ENCODE results near the gene AUTS2.

The AUTS2 gene

DNA sequence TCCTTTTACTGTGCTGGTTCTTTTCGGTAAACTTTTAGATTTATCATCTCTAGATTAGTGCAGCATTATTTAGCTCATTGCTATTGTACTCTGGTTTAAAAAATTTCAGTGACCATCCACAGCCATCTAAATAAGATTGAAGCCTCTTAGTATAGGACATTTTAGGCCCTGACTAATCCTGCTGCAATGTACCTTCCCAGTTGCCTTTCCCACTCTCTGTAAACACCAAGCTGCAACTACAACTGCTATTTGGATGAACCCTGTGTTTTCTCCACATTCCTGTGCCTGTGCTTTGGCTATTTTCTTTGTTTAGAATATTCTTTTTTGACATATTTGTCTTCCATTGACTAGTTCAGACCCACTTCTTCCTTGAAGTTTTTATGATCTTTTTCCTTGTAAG is 314.6 kb downstream of the AUTS2 start:
- no peak for DNase-seq

GRCh38 chr7:69919426-69920111 is 321.3 kb downstream of the AUTS2 start:
- no peak for DNase-seq

DNA sequence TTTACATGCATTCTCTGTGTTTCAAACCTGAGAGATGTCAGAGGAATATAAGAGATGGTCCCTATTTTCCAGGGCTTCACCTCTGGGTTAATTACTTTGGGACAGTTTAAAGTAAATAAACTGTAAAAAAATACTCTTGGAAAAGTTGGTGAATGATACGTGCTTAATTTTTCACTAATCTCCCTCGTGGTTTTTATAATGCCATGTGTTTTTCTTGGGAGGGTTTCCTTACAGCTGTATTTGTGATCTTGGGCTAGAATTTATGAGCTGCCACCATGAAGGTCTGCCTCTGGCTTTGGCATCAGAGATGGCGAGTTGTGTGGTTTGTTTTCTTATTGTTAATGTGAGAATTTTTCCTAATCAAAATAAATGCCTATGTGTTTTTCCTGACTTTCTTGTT is 322.5 kb downstream of the AUTS2 start:
- DNase-seq: no peak

DNA sequence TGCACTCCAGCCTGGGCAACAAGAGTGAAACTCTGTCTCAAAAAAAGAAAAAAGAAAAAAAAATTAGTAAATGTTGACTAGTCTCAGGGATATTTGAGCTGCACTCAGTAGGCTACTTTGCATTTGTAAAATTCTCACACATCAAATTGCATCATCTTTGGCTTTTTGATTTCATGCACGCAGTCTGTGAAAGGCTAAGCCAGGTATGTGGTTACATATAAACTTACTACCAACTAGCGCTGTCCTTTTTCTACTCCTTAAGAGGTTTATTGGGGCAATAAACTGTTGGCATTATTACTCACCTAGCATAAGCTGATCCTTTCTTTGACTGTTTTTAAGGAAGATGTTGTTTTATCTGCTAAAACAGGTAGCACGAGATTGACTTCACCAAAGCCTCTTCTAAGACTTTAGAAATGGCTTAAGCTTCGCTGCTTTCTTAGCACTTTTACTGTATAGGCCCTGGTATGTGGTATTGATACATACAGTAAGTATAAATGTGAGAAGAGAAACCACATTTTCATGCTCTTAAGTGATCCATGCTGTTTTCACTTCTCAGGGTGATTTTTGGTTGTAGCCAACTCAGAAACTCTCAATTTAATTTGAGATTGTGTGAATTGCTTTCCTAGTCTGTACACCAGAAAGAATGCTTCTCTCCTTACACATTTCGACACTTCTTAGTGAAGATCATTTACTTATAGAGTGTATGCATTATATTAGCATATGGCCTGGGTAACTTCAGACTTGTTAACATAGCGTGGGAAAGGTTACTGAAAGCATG is 323.9 kb downstream of the AUTS2 start:
- no peak for DNase-seq

DNA sequence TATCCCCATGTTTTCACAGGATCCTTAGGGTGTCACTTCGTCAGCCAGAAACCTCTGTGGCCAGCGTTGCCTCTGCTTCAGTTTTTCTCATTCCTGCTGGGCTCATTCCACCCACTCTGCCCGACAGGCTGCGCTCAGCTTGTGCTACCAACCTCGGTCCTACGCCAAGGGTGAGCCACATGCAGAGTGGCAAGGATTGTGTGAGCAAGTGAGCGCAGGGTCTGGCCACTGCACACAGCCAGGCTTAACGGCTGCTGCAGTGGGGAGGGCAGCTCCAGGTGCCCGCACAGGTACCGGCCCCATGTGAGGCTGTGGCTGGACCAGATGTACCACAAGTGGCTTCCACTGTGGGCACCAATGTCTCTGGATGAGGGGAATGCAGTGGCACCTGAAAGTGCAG is 329.2 kb downstream of the AUTS2 start:
- no peak for DNase-seq

DNA sequence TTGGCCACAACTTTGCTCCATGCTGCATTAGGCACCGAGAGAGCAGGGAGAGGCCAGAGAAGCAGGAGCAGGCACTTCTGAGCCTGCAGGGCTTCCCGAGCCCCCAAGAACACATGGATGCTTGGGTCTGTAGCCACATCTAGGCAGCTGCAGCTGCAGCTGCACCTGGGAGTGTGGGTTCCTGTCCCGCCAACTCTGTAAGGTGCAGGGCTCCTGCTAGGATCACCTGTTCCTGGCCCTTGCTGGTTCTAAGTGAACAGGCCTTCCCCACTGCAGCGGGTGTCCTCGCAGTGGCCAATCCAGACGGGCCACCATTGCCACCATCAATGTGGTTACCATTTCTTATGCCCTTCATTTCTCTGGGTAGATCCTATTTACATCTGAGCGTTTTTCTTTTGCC is 330.3 kb downstream of the AUTS2 start:
- DNase-seq: no peak

- DNase-seq: no peak
Observed at GRCh38 chr7:69929622-69930021, 331.3 kb downstream of the AUTS2 start.

DNA sequence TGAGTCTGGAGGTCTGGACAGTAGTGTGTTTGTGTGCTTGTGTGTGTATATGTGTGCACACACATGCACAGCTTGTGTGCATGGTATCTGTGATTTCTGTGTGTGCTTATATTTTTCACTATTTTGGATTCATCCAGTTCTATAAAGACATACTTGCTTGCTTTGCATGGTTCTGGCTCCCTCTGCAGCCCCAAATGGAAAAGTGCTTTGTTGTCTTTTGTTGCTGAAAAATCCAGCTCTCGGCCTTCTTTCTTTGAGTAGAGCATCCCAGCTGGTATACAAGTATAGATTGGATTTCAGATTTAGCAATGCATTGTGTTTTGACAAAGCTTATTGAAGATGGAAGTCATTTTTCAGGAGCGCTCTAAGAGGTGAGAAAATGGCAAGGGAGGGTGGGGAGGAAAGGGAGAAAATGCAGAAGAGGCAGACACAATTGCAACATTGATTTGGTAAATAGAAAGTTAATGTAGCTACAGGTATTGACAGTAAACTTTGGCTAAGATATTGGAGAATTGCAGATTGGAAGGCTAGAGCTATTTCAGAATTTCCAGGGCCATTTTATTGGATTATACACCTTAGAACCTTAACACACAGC is 333.9 kb downstream of the AUTS2 start:
- no peak for DNase-seq

- DNase-seq: no peak
Observed at GRCh38 chr7:69934144-69934903, 336.0 kb downstream of the AUTS2 start.

- DNase-seq: no peak
Observed at GRCh38 chr7:69935107-69935506, 336.8 kb downstream of the AUTS2 start.

DNA sequence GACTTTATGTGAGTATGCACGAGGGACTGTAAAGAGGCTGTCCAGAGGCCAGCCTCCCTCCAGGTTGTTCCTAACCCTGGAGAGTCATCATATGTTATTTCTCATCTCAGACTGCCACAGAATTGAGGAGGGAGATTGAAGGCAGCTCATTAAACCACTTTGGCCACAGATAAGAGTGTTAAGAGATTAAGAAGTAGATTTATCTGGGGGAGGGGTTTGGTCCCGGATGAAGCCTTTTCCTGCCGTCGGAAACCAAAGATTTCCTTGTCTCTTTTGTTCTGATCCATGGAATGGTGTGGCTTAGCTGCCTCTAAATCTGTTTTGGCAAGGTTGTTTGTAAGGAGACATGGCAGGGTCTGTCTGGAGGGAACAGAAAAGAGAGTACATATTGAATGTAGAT is 338.8 kb downstream of the AUTS2 start:
- DNase-seq: no peak

GRCh38 chr7:69939317-69939716 is 341.0 kb downstream of the AUTS2 start:
- no peak for DNase-seq

- no peak for DNase-seq
Observed at GRCh38 chr7:69941077-69941651, 342.9 kb downstream of the AUTS2 start.

GRCh38 chr7:69942573-69942972 is 344.3 kb downstream of the AUTS2 start:
- no peak for DNase-seq

- DNase-seq: no peak
Observed at GRCh38 chr7:69946901-69947300, 348.6 kb downstream of the AUTS2 start.

- no peak for DNase-seq
Observed at GRCh38 chr7:69947998-69948397, 349.7 kb downstream of the AUTS2 start.

DNA sequence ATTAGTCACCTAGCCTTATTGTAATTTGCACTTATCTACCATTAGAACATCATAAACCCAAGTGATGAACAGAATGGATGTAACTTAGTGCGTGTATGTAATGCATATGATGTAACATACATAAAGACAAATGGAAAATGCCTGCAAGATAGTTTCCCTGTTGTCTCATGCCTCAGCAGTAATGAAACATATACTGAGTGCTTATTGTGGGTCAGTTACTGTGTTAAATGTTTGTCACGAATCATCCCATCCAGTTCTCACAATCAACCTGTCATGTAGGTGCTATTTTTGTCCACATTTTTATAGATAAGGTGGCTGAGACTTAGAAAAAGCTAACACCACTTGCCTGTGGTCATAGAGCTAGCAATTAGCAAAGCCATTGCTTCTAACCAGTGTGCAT is 350.8 kb downstream of the AUTS2 start:
- DNase-seq: no peak

GRCh38 chr7:69951458-69951857 is 353.2 kb downstream of the AUTS2 start:
- DNase-seq: no peak

GRCh38 chr7:69953136-69954067 is 355.1 kb downstream of the AUTS2 start:
- no peak for DNase-seq

- no peak for DNase-seq
Observed at GRCh38 chr7:69956541-69956940, 358.3 kb downstream of the AUTS2 start.

DNA sequence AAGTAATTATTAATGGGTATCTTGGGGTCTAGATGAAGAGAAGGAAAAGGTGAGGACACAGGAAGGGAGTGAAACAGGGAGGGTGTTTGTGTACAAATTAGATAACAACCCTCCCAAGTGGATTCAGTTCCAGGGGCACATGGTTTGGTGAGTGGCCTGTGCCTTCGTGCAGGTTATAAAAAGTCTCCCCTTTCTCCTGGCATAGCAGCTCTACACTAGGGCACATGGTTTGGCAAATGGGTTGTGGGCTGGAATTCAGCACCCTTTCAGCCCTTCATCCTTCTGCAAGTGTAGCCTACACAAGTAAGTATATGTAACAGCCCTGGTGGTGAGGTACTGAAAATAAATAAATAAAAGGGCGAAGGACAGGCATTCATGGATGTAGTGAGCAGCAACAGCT is 359.4 kb downstream of the AUTS2 start:
- DNase-seq: no peak
